Heart left ventricle (tissue), 16 donors: Measurements from ENCODE around the gene CST7. TPM values are rescaled to one million over a fixed set of nuclear protein-coding genes. Genes with fewer than 3 reads are reported as not detected.

Experiments used
- ATAC-seq, 4 donors: fragments of 200-7000 bp; cut with Tn5 transposase; one replicate each; pipeline ENCODE4 v1.9.1; 2020 to 2022; ENCODE audit warnings: moderate library complexity in 4 of 4, mild to moderate bottlenecking in 3 of 4, moderate number of reproducible peaks in 1 of 4
- DNase-seq, 5 donors: peaks; one replicate each; pipeline ENCODE4 v3.0.0-alpha.2; 2020
- H3K27ac ChIP-seq, 12 donors: fragments of 200-600 bp; sonication (generic) in 4 of 12; one replicate each; pipeline versions ENCODE4 v1.5.0 to v1.8.0; 2016 to 2022; ENCODE audit warnings: mild to moderate bottlenecking in 2 of 12
- H3K27me3 ChIP-seq, 9 donors: fragments of 200-600 bp; sonication (generic) in 2 of 9; one replicate each; pipeline versions ENCODE4 v1.5.1 to v1.8.0; 2016 to 2022; ENCODE audit warnings: mild to moderate bottlenecking in 3 of 9
- H3K36me3 ChIP-seq, 9 donors: fragments of 200-600 bp; sonication (generic) in 2 of 9; one replicate each; pipeline versions ENCODE4 v1.5.0 to v1.8.0; 2018 to 2022; ENCODE audit warnings: mild to moderate bottlenecking in 2 of 9
- H3K4me1 ChIP-seq, 12 donors: fragments of 200-600 bp; sonication (generic) in 4 of 12; one replicate each; pipeline versions ENCODE4 v1.5.0 to v1.8.0; 2016 to 2022; ENCODE audit warnings: mild to moderate bottlenecking in 3 of 12
- H3K4me3 ChIP-seq, 12 donors: fragments of 200-600 bp; sonication (generic) in 4 of 12; one replicate each; pipeline versions ENCODE4 v1.5.0 to v1.8.0; 2017 to 2022; ENCODE audit warnings: mild to moderate bottlenecking in 9 of 12, moderate library complexity in 4 of 12
- H3K9me3 ChIP-seq, 12 donors: fragments of 200-600 bp; sonication (generic) in 4 of 12; one replicate each; pipeline versions ENCODE4 v1.5.0 to v1.8.0; 2016 to 2022; ENCODE audit warnings: mild to moderate bottlenecking in 1 of 12
- CTCF ChIP-seq, 12 donors: fragments of 200-600 bp; sonication (generic) in 4 of 12; IDR thresholded peaks; one replicate each; pipeline versions ENCODE4 v1.5.0 to v1.8.0; 2018 to 2022; ENCODE audit warnings: antibody characterized with exemption in 12 of 12, mild to moderate bottlenecking in 5 of 12
- POLR2A ChIP-seq, 2 donors: fragments of 450-650 bp; IDR thresholded peaks; one replicate each; pipeline ENCODE4 v1.6.1; 2017; ENCODE audit warnings: antibody characterized with exemption in 2 of 2, mild to moderate bottlenecking in 2 of 2, moderate library complexity in 2 of 2
- WGBS, 4 donors: extraction: QIAGEN DNeasy Blood & Tissue Kit in 2 of 4; methylation state at CpG; one replicate each; pipeline versions ENCODE4 v1.1.5 to v1.1.7; 2013 to 2018; 5-methylcytosine and 5-hydroxymethylcytosine counted together
- intact Hi-C, 10 donors: fragments of 100-400 bp; cut with DNase I; formaldehyde crosslinking; loops; one replicate each; pipeline versions ENCODE4 v1.11.1 to v1.14.2; 2022
- polyA plus RNA-seq, 2 donors: library from polyadenylated mRNA; stranded (reverse); fragments of 200-250 nt; gene quantifications; one replicate each; pipeline ENCODE4 v1.2.3, GENCODE V29; 2013
- total RNA-seq, 9 donors: library from RNA; depleted of rRNA in 2 of 9; stranded (reverse); fragments of >200 nt in 2 of 9; fragmentation: NEBNext Ultra II Directional in 3 of 9; extraction: Animal tissue kit (Norgen Biotek cat#: 25700) in 3 of 9; gene quantifications; one replicate each; pipeline versions ENCODE4 v1.1.0 to v1.2.4, GENCODE V29; 2016 to 2023
- donor health status: ischemic (EF 13 %, LVEDD 7.1; RV severe dilation, severe dysfunction).
- donor health status: healthy with polysubstance abuse.
- donor health status: DM: no; HTN: yes; CAD: no.
- donor health status: DM: no; HTN: no; CAD: no.
- donor health status: ischemic (EF 25% LVEDD 6.9; RV normal size, moderate dysfunction).
- donor health status: ischemic (EF 25% LVEDD 5.7; RV mildly dilated, moderate dysfunction).
- donor health status: healthy.
- donor health status: DM: yes; HTN: yes; CAD: no.
- donor health status: ischemic (EF 35%, LVEDD 5.7; RV mildly dilated, moderate dysfunction).
- donor health status: nonischemic (EF 11% LVEDD 7.7; RV severe dilation, severe dysfunction).
- donor health status: DM: yes; HTN: yes; CAD: no.
- donor health status: PGD.
- donor health status: ischemic (EF 29% LVEDD 5.4; RV normal size, mild dysfunction).
- donor health status: nonischemic (EF 23%, LVEDD 6.1; RV moderate dilation, normal function).

Gene CST7
- total and polyA plus RNA-seq, 11 donors, result 0.35 to 8.4 (median 1.4) TPM

- TF ChIP-seq CTCF (IDR thresholded peaks at IDR 0.05) (no peak), POLR2A (IDR thresholded peaks at IDR 0.05) (no peak)
- ATAC-seq, result peak in 2 of 4 donors; percentile 4 to 15
- peaks cover 0 to 8% (median 0%) of the 10 kb centered on the region in 12 donors for H3K9me3 ChIP-seq
- peak overlapping the region in 1 of 12 donors; percentile 83 for H3K27ac ChIP-seq
- 87 to 92% (median 88%) methylated on average over 9 to 12 of the region's 12 CpGs for WGBS, 4 donors
- no peak for DNase-seq
- H3K36me3 ChIP-seq, result peaks cover 0 to 16% (median 0%) of the 10 kb centered on the region in 9 donors
- intact Hi-C loops, result no loop called here
- peak overlapping the region in 1 of 12 donors; percentile 8 for H3K4me3 ChIP-seq
- peaks cover 0 to 53% (median 0%) of the 10 kb centered on the region in 12 donors for H3K4me1 ChIP-seq
- peaks cover 0 to 18% (median 2%) of the 10 kb centered on the region in 9 donors for H3K27me3 ChIP-seq
These were observed 3.5 kb downstream of the CST7 start for GRCh38 chr20:24952376-24953208.

- peaks cover 0 to 53% (median 0%) of the 10 kb centered on the region in 12 donors for H3K4me1 ChIP-seq
- H3K36me3 ChIP-seq, result peaks cover 0 to 22% (median 3%) of the 10 kb centered on the region in 9 donors
- DNase-seq (no peak), ATAC-seq (no peak)
- intact Hi-C loops, result no loop called here
- 71 to 85% (median 80%) methylated on average over 7 to 8 of the region's 8 CpGs for WGBS, 4 donors
- peaks cover 0 to 18% (median 2%) of the 10 kb centered on the region in 9 donors for H3K27me3 ChIP-seq
- H3K9me3 ChIP-seq, result peaks cover 0 to 2% (median 0%) of the 10 kb centered on the region in 12 donors
- peak overlapping the region in 1 of 12 donors; percentile 8 for H3K4me3 ChIP-seq
- TF ChIP-seq POLR2A (IDR thresholded peaks at IDR 0.05) (no peak), CTCF (IDR thresholded peaks at IDR 0.05) (no peak)
- H3K27ac ChIP-seq, result peak overlapping the region in 1 of 12 donors; percentile 83
These were observed 4.1 kb downstream of the CST7 start for GRCh38 chr20:24953209-24953575.

- H3K36me3 ChIP-seq, result peaks cover 0 to 27% (median 6%) of the 10 kb centered on the region in 9 donors
- no peak for DNase-seq
- H3K27me3 ChIP-seq, result peaks cover 0 to 18% (median 2%) of the 10 kb centered on the region in 9 donors
- H3K4me1 ChIP-seq, result peaks cover 0 to 53% (median 0%) of the 10 kb centered on the region in 12 donors
- intact Hi-C loops, result no loop called here
- 82 to 87% (median 86%) methylated on average over 16 of the region's 16 CpGs for WGBS, 4 donors
- ATAC-seq, result no peak
- peak overlapping the region in 1 of 12 donors; percentile 83 for H3K27ac ChIP-seq
- no peak overlapping the region for H3K4me3 ChIP-seq
- no peaks in the 10 kb centered on the region for H3K9me3 ChIP-seq
- no peak for TF ChIP-seq POLR2A (IDR thresholded peaks at IDR 0.05)
- TF ChIP-seq CTCF (IDR thresholded peaks at IDR 0.05), result no peak
These were observed 4.6 kb downstream of the CST7 start for GRCh38 chr20:24953621-24954133.

- ATAC-seq (no peak), DNase-seq (no peak)
- no peak overlapping the region for H3K4me3 ChIP-seq
- peak overlapping the region in 2 of 12 donors; percentile 2 to 83 for H3K27ac ChIP-seq
- H3K27me3 ChIP-seq, result peaks cover 0 to 15% (median 2%) of the 10 kb centered on the region in 9 donors
- intact Hi-C loops, result no loop called here
- H3K9me3 ChIP-seq, result no peaks in the 10 kb centered on the region
- H3K36me3 ChIP-seq, result peaks cover 0 to 32% (median 6%) of the 10 kb centered on the region in 9 donors
- 76 to 86% (median 81%) methylated on average over 8 of the region's 8 CpGs for whole genome bisulfite sequencing, 4 donors
- H3K4me1 ChIP-seq, result peaks cover 0 to 51% (median 0%) of the 10 kb centered on the region in 12 donors
- TF ChIP-seq POLR2A (IDR thresholded peaks at IDR 0.05), result no peak
These were observed 5.1 kb downstream of the CST7 start for GRCh38 chr20:24954151-24954550.
